Right hindlimb (tissue), 1 donor: ENCODE data around the gene REPIN1.

Experiments used
- DNase-seq: peaks from one replicate; pipeline ENCODE4 v3.0.0-alpha.2; 2018

Gene REPIN1

GRCh38 chr7:150409300-150410030 lies 40.8 kb downstream of the REPIN1 start:
- peak; percentile 5 for DNase-seq

GRCh38 chr7:150410131-150410530 lies 41.5 kb downstream of the REPIN1 start:
- no peak for DNase-seq

- DNase-seq, result peak; percentile 15
Observed at GRCh38 chr7:150410680-150411346, 42.2 kb downstream of the REPIN1 start.

GRCh38 chr7:150411606-150412005 lies 43.0 kb downstream of the REPIN1 start:
- DNase-seq, result peak; percentile 11

- DNase-seq, result peak; percentile 5
Observed at GRCh38 chr7:150412016-150412415, 43.4 kb downstream of the REPIN1 start.

GRCh38 chr7:150412518-150413488 lies 44.2 kb downstream of the REPIN1 start:
- DNase-seq, result peak; percentile 9

GRCh38 chr7:150413640-150414081 lies 45.0 kb downstream of the REPIN1 start:
- peak; percentile 12 for DNase-seq

GRCh38 chr7:150415161-150416153 lies 46.8 kb downstream of the REPIN1 start:
- DNase-seq, result peak; percentile 7

- peak; percentile 8 for DNase-seq
Observed at GRCh38 chr7:150417239-150417638, 48.6 kb downstream of the REPIN1 start.

- no peak for DNase-seq
Observed at GRCh38 chr7:150417863-150418262, 49.2 kb downstream of the REPIN1 start.

GRCh38 chr7:150420242-150420641 lies 51.6 kb downstream of the REPIN1 start:
- DNase-seq, result no peak

GRCh38 chr7:150420987-150421674 lies 52.5 kb downstream of the REPIN1 start:
- peak; percentile 85 for DNase-seq

- DNase-seq, result no peak
Observed at GRCh38 chr7:150421831-150422230, 53.2 kb downstream of the REPIN1 start.
